ENCODE measurements around the gene DDX42.
"Not testable (repeated sequence)": the region's sequence is repeated elsewhere in the genome, so short reads cannot be mapped to it uniquely, and the experiment has no call there.

The DDX42 gene

GRCh38 chr17:63838631-63839171, 64.7 kb downstream of the DDX42 start:
- DNase-seq (ENCODE audit: low read depth in 2 of 2), result no peak

DNA sequence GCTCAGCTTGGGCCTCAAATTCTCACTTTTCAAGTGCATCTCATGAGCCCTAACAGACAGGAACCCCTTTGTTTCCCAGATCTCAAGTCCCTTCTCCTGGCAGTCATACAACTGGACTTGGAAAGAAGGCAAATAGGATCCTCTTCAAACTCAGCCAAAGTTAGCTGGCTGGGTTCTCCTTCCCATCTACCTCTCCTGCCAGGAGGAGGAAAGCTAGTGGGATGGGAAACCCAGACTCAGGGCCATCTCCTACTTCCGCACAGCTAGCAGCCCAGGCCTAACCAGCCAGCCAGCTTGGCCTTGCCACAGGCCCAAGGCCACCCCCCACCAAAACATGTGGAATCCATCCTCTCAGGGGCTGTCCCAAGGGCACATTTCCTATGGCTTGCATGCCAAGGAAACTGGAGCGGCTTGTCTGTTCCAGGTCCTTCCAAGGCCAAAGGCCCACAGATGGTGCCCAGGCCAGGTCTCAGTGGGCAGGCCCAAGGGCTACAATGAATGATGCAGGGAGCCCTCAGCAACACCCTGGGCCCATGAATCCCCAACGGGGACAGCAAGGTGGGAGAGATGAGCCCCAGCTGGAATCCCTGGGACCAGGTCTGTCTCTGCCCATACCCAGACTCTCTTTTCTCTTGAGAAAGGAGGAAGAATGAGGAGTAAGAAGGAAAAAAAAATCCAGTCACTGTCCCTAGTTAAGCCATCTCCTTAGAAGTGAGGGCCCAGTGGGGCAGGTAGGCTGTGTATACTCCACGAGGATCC, 66.8 kb downstream of the DDX42 start:
- DNase-seq (ENCODE audit: low read depth in 2 of 2), result no peak

DNA sequence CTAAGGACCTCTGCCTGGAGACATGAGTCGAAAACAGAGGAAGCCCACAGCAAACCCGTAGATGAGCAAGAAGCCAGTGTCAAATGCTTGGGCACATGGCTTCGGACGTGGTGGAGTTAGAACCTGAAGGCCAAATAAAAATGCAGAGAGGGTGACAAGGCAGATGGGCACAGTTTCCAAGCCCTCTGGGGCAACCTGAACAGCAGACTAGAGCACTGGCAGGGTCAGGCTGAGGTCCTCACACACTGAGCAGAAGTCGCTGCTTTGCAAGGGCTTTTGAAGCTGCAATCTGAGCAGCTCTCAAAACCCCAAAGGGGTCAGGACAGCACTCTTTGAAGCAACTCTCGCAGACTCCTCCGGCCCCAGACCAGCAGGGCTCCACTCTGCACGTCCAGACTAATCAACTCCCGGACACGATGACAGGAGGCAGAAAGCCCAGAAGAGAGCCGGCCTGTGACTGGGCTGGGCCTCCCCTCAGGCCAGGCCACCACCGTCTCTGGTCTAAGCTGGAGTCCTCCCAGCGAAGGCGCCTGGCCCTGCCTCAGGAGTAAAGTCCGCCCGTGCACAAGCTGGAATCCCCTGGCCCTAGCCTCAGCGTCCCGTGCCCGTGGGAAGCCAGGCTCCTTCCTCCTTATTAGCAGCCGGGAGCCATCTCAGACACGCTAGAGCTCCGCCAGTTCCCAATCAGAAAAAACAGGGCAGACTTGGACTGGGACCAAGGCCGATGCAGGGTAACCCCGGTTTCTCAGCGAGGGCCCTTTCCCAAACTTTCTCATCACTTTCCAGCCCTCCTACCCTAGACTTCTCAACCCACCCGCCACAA, 67.6 kb downstream of the DDX42 start:
- no peak for DNase-seq (ENCODE audit: low read depth in 2 of 2)

- no peak for DNase-seq (ENCODE audit: low read depth in 2 of 2)
Measured at GRCh38 chr17:63842173-63842539, 68.2 kb downstream of the DDX42 start.

DNA sequence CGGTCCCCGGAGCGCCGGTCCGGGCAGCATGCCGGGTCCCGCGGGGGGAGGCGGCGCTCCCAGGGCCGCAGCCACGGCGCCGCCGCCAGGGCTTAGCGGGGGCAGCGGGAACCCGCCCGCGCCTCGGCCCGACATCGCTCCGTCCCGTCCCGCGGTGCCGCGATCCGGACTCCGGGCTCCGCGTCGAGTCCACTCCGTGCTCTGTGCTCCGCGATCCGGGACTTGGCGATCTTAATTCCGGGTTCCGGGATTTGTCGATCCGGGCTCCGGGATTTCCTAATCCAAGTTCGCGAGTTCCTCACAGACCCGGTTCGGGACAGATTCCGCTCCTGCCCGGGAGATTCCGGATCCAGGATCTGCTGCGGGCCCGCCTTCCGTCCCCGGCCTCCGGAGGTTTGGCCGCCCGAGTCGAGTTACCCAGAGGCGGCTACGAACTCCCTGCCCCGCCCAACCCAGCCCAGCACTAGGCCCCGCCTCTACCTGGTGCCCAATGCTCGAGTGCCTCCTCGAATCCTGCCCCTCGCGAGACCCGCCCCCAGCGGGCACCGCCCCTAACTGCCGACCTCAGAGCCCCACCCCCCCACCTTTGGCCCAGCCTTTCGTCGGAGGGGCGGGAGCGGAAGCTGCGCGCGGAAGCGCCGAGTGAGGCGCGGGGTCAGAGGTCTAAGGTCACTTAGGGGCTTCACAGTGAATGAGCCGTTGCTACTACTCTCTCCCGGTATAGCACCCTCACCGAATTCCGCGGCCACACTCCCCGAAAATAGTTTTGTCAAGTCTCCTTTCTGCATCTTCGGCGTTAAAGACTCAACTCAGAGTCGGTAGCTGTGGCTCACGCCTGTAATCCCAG, 68.8 kb downstream of the DDX42 start, which contains the start of gene SMARCD2:
TSS of gene SMARCD2 (minus strand) at position 146 of the 847 bp plus-strand sequence. CDS start at position 135, 11 bp downstream.
- peak; percentile 97 to 99 for DNase-seq (ENCODE audit: low read depth in 2 of 2)

DNA sequence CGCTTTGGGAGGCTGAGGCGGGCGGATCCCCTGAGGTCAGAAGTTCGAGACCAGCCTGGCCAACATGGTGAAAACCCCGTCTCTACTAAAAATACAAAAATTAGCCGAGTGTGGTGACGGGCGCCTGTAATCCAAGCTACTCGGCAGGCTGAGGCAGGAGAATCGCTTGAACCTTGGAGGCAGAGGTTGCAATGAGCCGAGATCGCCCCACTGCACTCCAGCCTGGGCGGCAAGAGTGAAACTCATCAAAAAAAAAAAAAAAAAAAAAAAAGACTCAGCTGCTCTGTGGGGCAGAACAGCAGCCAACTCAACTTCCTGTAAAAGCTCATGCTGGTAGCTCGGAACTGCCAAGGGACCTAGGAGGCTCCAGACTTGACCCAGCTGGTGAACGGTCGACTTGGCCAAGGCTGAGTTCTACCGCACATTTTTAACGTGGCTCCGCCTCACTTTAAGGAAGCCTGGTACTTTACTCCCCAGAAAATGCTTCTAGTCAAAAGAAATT, 69.5 kb downstream of the DDX42 start:
- DNase-seq (ENCODE audit: low read depth in 2 of 2), result not testable (repeated sequence)

GRCh38 chr17:63843910-63844677, 70.1 kb downstream of the DDX42 start:
- DNase-seq (ENCODE audit: low read depth in 2 of 2), result no peak

GRCh38 chr17:63845509-63845908, 71.5 kb downstream of the DDX42 start:
- no peak for DNase-seq (ENCODE audit: low read depth in 2 of 2)

GRCh38 chr17:63847525-63848249, 73.7 kb downstream of the DDX42 start:
- DNase-seq (ENCODE audit: low read depth in 2 of 2), result no peak

DNA sequence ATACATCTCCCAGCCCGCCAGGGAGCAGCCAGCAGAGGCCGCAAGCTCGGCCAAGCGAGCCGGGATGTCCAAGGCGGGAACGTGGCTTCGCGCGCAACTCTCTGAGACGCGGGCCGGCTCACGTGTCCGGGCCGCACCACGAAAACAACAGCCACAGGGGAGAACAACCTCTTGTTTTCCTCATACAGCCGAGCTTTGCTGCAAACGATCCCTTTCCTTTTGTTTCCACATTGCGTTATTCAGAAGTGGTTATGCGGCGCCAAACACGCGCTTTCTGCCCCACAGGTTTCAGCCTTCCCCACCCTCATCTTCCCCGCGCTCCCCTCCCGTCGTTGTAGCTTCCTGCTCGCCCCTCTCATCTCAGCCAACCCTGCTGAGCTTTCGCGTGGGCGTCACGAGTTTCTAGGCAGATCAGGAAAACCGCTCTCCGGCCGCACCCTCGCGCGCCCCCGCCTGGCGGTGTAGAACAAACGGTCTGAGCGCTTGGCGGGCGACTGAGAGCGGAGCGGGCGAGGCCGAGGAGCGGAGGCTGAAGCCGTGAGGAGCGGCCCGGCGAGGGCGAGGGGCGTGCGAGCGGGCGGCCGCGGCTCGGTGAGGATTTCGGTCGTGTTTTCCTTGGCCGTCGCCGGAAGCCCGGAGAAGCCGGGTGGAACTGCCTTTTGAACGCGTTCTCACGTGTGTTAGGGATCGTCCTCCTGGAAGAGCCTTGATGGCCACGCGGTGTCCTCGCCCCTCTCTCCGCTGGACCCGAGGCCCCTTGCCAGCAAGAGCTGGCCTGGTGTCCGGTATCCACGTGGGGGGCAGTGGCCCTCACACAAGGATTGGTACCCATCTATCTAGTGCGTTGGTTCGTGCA, 75.1 kb downstream of the DDX42 start:
- DNase-seq (ENCODE audit: low read depth in 2 of 2), result peak; percentile 90 to 95

DNA sequence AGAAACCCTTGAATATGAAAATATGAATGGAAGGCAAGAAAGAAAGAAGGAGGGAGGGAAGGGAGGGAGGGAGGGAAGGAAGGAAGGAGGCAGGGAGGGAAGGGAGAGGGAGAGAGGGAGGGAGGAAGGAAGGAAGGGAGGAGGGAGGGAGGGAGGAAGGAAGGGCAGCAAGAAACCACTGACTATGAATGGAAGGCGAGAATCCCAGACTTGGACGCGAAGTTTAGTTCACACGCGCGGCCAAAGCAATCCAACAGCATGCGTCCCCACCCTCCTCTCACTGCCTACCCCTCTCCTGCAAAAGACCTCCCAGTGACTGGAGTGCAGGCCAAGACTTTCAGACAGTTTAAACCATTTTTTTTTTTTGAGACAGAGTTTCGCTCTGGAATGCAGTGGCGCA, 76.4 kb downstream of the DDX42 start:
- no peak for DNase-seq (ENCODE audit: low read depth in 2 of 2)

GRCh38 chr17:63853260-63853659, 79.3 kb downstream of the DDX42 start:
- no peak for DNase-seq (ENCODE audit: low read depth in 2 of 2)

GRCh38 chr17:63854709-63855108, 80.7 kb downstream of the DDX42 start:
- no peak for DNase-seq (ENCODE audit: low read depth in 2 of 2)

GRCh38 chr17:63855185-63855584, 81.2 kb downstream of the DDX42 start:
- no peak for DNase-seq (ENCODE audit: low read depth in 2 of 2)

DNA sequence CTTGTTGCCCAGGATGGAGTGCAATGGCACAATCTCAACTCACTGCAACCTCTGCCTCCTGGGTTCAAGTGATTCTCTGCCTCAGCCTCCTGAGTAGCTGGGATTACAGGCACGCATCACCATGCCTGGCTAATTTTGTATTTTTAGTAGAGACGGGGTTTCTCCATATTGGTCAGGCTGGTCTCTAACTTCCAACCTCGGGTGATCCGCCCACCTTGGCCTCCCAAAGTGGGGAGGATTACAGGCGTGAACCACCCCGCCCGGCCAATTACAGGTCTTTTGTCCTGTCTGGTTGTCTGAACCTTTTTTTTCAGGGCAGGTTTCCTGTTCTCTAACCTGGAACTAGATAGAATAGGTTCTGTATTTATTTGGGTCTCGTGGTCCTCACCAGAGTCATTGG, 82.5 kb downstream of the DDX42 start:
- not testable (repeated sequence) for DNase-seq (ENCODE audit: low read depth in 2 of 2)

DNA sequence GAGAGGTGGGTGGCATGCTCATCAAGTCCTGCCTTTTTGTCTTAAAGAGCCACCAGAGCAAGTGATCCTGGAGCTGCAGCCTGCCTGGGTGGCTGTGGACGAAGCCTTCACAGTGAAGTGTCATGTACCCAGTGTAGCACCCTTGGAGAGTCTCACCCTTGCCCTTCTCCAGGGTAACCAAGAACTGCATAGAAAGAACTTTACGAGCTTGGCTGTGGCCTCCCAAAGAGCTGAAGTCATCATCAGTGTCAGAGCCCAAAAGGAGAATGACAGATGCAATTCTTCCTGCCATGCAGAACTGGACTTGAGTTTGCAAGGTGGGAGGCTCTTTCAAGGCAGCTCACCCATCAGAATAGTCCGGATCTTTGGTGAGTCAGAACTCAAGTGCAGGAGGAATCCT, 85.3 kb downstream of the DDX42 start:
- DNase-seq (ENCODE audit: low read depth in 2 of 2), result no peak

DNA sequence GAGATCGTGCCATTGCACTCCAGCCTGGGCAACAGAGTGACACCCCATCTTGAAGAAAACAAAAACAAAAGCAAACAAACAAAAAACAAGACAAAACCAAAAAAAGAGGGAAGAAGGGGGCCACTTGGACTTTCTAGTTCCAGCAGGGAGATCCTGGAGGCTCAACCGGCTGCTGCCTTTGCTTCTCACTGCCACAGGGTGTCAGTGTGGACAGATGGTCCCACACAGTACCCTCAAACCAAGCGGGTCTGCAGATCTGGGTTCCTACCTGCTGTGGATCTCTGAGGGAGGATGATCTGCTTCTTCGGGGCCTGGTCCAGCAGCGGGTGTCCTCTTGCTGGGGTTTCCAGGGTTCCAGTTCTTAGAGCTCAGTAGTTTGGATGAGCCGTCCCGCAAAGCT, 92.7 kb downstream of the DDX42 start:
- not testable (repeated sequence) for DNase-seq (ENCODE audit: low read depth in 2 of 2)
